Gastroesophageal sphincter (tissue), 4 donors: ENCODE results near the gene CCNL1. TPM values are rescaled to one million over a fixed set of nuclear protein-coding genes. Genes with fewer than 3 reads are reported as not detected.
"Not testable (repeated sequence)": the region's sequence is repeated elsewhere in the genome, so short reads cannot be mapped to it uniquely, and the experiment has no call there.

Source experiments
- ATAC-seq: fragments of 150-250 bp; one replicate; pipeline ENCODE4 v1.9.1; 2016; ENCODE audit warnings: mild to moderate bottlenecking, moderate library complexity
- H3K27ac ChIP-seq, 4 donors: fragments of 200-600 bp; sonication (generic) in 3 of 4; 1 replicate in 3 of 4; 2 replicates in 1 of 4; pipeline ENCODE4 v1.5.1; 2016 to 2019
- H3K27me3 ChIP-seq: fragments of 200-600 bp; sonication (generic); one replicate; pipeline ENCODE4 v1.5.1; 2019
- H3K36me3 ChIP-seq, 2 donors: fragments of 200-600 bp; sonication (generic); one replicate each; pipeline ENCODE4 v1.5.1; 2019; ENCODE audit warnings: control low read depth in 1 of 2
- H3K4me1 ChIP-seq, 3 donors: fragments of 200-600 bp; sonication (generic); 1 replicate in 2 of 3; 2 replicates in 1 of 3; pipeline ENCODE4 v1.5.1; 2016 to 2019; ENCODE audit warnings: control low read depth in 2 of 3
- H3K4me3 ChIP-seq, 2 donors: fragments of 200-600 bp; sonication (generic); one replicate each; pipeline ENCODE4 v1.5.1; 2019; ENCODE audit warnings: mild to moderate bottlenecking in 1 of 2, moderate library complexity in 1 of 2
- H3K9me3 ChIP-seq, 3 donors: fragments of 200-600 bp; sonication (generic); one replicate each; pipeline ENCODE4 v1.5.1; 2017 to 2019; ENCODE audit warnings: control low read depth in 2 of 3
- EP300 ChIP-seq: sonication (generic); formaldehyde crosslinking; IDR thresholded peaks from one replicate; pipeline ENCODE4 v1.6.1; 2017; ENCODE audit warnings: antibody characterized with exemption, mild to moderate bottlenecking
- POLR2A ChIP-seq, 2 donors: fragments of 450-650 bp; IDR thresholded peaks; one replicate each; pipeline ENCODE4 v1.6.1; 2017; ENCODE audit warnings: antibody characterized with exemption in 2 of 2, mild to moderate bottlenecking in 2 of 2, moderate library complexity in 1 of 2
- POLR2AphosphoS5 ChIP-seq: sonication (generic); formaldehyde crosslinking; IDR thresholded peaks from one replicate; pipeline ENCODE4 v1.6.1; 2017; ENCODE audit warnings: antibody characterized with exemption
- WGBS, 2 donors: methylation state at CpG; one replicate each; pipeline ENCODE4 v1.1.5; 2018; ENCODE audit warnings: low coverage in 1 of 2; 5-methylcytosine and 5-hydroxymethylcytosine counted together
- total RNA-seq, 4 donors: library from RNA; depleted of rRNA; stranded (reverse); fragments of >200 nt; gene quantifications; one replicate each; pipeline ENCODE4 v1.1.0, GENCODE V29; 2016
- TF ChIP-seq, protein P1 (sequence below), 4 experiments: fragments of 200-600 bp in 2 of 4; fragments of 450-650 bp in 2 of 4; sonication (generic) in 1 of 4; IDR thresholded peaks; one replicate each; pipeline ENCODE4 v1.5.1; 2017 to 2019; ENCODE audit warnings: antibody characterized with exemption in 4 of 4, mild to moderate bottlenecking in 2 of 4, moderate library complexity in 2 of 4

CCNL1 gene
- total RNA-seq, 4 donors from 2014 or later = 32.7 to 211 (median 92.6) TPM

DNA sequence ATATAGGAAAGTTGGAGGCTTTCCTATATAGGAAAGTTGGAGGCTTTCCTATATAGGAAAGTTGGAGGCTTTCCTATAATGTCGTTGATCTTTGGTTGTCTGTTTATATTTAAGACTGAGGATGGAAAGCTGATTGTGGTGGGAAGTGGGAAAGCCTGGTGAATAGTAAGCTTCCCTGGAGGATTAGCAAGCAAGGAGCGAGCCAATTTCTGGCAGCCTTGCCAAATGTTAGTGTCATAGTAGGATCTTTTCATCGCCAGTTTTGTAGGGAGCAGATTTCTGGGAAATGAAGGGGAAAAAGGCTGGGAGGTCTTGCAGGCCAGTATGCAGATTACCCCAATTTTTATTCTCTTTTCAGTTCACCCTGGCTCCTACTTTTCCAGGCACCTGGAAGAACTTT, 39.9 kb upstream of the CCNL1 start:
- WGBS, 2 donors = 27 to 62% methylated on average over 3 of the region's 3 CpGs
- Histone ChIP-seq H3K27ac (no peak overlapping the region), H3K4me3 (no peak overlapping the region), H3K4me1 (peaks cover 0 to 16% (median 3%) of the 10 kb centered on the region in 3 donors), H3K36me3 (no peaks in the 10 kb centered on the region), H3K9me3 (peaks cover 0 to 13% (median 0%) of the 10 kb centered on the region in 3 donors), H3K27me3 (no peaks in the 10 kb centered on the region)
- no peak for TF ChIP-seq POLR2A (IDR thresholded peaks at IDR 0.05)
- TF ChIP-seq EP300 = no peak
- no peak for TF ChIP-seq POLR2AphosphoS5
- TF ChIP-seq, protein P1, sequence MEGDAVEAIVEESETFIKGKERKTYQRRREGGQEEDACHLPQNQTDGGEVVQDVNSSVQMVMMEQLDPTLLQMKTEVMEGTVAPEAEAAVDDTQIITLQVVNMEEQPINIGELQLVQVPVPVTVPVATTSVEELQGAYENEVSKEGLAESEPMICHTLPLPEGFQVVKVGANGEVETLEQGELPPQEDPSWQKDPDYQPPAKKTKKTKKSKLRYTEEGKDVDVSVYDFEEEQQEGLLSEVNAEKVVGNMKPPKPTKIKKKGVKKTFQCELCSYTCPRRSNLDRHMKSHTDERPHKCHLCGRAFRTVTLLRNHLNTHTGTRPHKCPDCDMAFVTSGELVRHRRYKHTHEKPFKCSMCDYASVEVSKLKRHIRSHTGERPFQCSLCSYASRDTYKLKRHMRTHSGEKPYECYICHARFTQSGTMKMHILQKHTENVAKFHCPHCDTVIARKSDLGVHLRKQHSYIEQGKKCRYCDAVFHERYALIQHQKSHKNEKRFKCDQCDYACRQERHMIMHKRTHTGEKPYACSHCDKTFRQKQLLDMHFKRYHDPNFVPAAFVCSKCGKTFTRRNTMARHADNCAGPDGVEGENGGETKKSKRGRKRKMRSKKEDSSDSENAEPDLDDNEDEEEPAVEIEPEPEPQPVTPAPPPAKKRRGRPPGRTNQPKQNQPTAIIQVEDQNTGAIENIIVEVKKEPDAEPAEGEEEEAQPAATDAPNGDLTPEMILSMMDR (IDR thresholded peaks at IDR 0.05) = no peak
- no peak for ATAC-seq

DNA sequence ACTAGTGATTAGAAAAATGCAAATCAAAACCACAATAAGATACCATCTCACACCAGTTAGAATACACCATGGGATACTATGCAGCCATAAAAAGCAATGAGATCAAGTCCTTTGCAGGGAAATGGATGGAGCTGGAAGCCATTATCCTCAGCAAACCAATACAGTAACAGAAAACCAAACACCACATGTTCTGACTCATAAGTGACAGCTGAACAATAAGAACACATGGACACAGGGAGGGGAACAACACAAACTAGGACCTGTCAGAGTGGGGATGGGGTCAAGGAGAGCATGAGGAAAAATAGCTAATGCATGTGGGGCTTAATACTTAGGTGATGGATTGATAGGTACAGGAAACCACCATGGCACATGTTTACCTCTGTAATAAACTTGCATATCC, 36.0 kb upstream of the CCNL1 start:
- no peak for TF ChIP-seq POLR2AphosphoS5
- TF ChIP-seq, protein P1 (IDR thresholded peaks at IDR 0.05) = no peak
- TF ChIP-seq POLR2A (IDR thresholded peaks at IDR 0.05) = no peak
- no peak for TF ChIP-seq EP300
- no peak for ATAC-seq
- H3K27ac ChIP-seq = no peak overlapping the region

DNA sequence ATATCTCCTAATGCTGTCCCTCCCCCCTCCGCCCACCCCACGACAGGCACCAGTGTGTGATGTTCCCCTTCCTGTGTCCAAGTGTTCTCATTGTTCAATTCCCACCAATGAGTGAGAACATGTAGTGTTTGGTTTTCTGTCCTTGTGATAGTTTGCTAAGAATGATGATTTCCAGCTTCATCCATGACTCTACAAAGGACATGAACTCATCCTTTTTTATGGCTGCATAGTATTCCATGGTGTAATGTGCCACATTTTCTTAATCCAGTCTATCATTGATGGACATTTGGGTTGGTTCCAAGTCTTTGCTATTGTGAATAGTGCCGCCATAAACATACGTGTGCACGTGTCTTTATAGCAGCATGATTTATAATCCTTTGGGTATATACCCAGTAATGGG, 31.2 kb upstream of the CCNL1 start:
- 87 to 97% methylated on average over 3 to 5 of the region's 5 CpGs for WGBS, 2 donors
- not testable (repeated sequence) for ATAC-seq, H3K4me1 ChIP-seq, H3K27ac ChIP-seq, H3K36me3 ChIP-seq, H3K4me3 ChIP-seq, H3K27me3 ChIP-seq
- peaks cover 0 to 54% (median 0%) of the 10 kb centered on the region in 3 donors for H3K9me3 ChIP-seq

More for the DNA sequence above, 36.0 kb upstream of the CCNL1 start:
- H3K27me3 ChIP-seq = no peaks in the 10 kb centered on the region
- H3K9me3 ChIP-seq = peaks cover 0 to 32% (median 0%) of the 10 kb centered on the region in 3 donors
- no peaks in the 10 kb centered on the region for H3K4me1 ChIP-seq
- no peaks in the 10 kb centered on the region for H3K36me3 ChIP-seq
- H3K4me3 ChIP-seq = no peak overlapping the region

DNA sequence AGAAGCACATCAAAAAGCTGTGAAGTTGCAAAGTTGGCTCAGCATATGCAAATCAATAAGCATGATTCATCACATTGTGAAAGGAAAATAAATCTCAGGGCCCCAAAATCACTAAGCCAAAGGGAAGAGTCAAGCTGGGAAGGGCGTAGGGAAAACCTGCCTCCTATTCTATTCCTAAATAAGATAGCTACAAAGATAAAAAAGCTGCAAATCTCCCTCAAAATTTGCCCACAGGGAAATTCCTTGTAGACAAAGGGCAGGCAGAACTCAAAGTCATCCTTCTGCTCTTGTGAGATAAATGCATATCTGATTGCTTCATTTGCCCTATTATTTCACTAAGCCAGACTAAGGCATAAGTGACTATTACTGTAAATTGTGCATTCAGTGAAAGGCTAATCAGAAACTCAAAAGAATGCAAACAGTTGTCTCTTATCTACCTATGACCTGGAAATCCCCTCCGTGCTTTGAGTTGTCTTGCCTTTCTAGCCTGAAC, 30.5 kb upstream of the CCNL1 start:
- 68 to 79% methylated on average over 2 of the region's 2 CpGs for WGBS, 2 donors
- H3K4me1 ChIP-seq = no peaks in the 10 kb centered on the region
- no peaks in the 10 kb centered on the region for H3K27me3 ChIP-seq
- H3K36me3 ChIP-seq = peaks cover 0 to 10% of the 10 kb centered on the region in 2 donors
- ATAC-seq = no peak
- TF ChIP-seq EP300 (no peak), POLR2A (IDR thresholded peaks at IDR 0.05) (no peak), POLR2AphosphoS5 (no peak)
- TF ChIP-seq, protein P1 (IDR thresholded peaks at IDR 0.05) = no peak
- H3K4me3 ChIP-seq = no peak overlapping the region
- H3K27ac ChIP-seq = no peak overlapping the region
- peaks cover 0 to 48% (median 0%) of the 10 kb centered on the region in 3 donors for H3K9me3 ChIP-seq

DNA sequence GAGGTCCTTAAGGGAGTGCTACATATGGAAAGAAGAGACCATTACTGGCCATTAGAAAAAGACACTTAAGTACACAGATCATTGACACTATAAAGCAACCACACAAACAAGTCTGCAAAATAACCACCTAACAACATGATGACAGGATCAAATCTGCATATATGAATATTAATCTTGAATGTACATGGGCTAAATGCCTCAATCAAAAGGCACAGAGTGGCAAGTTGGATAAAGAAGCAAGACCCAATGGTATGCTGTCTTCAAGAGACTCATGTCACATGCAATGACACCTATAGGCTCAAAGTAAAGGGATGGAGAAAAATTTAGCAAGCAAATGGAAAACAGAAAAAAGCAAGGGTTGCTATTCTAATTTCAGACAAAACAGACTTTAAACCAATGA, 28.4 kb upstream of the CCNL1 start:
- no peak for ATAC-seq
- TF ChIP-seq EP300 (no peak), POLR2AphosphoS5 (no peak), POLR2A (IDR thresholded peaks at IDR 0.05) (no peak)
- TF ChIP-seq, protein P1 (IDR thresholded peaks at IDR 0.05) = no peak
- Histone ChIP-seq H3K27ac (no peak overlapping the region), H3K36me3 (peaks cover 0 to 23% of the 10 kb centered on the region in 2 donors), H3K27me3 (no peaks in the 10 kb centered on the region), H3K4me1 (no peaks in the 10 kb centered on the region), H3K4me3 (no peak overlapping the region), H3K9me3 (peaks cover 0 to 41% (median 0%) of the 10 kb centered on the region in 3 donors)
